GM19023 (cell line): ENCODE data around the gene DLX6.

Experiments used
- ATAC-seq: cut with Tn5 transposase; IDR thresholded peaks from one replicate; pipeline ENCODE4 v1.9.1; 2021; ENCODE audit warnings: mild to moderate bottlenecking, moderate library complexity; ENCODE audit not compliant: unreplicated experiment

Gene DLX6

DNA sequence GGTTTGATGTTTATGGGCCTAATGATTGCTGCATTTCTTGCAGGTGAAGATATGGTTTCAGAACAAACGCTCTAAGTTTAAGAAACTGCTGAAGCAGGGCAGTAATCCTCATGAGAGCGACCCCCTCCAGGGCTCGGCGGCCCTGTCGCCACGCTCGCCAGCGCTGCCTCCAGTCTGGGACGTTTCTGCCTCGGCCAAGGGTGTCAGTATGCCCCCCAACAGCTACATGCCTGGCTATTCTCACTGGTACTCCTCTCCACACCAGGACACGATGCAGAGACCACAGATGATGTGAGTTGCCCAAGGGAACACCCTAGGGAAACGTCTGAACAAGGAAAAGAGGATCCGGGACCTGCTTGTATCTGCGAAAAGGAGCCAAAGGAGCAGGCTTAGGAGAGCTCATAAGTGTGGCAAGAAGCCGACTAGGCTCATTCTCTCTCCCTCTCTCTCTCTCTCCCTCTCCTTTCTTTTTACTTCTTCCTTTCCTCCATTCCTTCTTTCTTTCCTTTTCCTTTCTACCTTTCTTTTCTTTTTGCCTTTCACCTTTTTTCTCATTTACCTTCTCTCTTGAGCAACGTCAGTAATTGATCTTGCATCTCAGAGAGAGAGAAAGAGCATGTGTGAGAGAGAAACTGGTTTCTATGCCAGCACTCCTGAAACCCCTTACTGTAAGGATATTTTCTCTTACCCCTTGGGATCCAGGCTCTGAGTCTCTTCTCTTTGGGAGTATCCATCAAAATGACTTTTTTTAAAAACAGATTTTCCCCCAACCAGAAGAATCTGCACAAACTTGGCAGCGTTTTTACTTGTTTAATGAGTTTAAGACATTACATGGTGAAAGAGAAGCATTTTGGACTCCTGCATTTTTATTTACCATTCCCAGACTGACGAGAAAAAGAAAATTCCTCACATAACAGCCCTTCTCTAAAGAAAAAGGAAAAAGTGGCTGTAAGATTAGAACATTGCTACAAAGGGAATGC is 4.7 kb downstream of the DLX6 start:
- ATAC-seq, result no peak

DNA sequence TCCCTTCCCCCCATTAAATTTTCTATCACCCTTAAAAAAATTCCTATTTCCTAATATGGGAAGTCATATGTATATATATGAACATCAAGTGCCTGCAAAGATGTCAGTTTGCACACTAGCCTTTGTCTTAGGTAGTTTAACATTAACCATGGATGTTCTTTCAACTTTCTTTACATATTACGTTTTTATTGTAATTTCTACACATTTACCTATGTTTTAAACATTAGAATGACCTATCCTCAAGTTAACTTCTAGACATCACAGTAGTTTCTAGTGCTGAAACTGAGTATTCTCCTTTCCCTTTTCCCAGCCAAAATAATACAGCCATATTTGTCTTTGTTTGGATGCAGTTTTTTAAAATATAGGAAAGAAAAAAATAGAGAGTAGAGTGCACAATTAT is 5.8 kb downstream of the DLX6 start:
- ATAC-seq, result no peak

DNA sequence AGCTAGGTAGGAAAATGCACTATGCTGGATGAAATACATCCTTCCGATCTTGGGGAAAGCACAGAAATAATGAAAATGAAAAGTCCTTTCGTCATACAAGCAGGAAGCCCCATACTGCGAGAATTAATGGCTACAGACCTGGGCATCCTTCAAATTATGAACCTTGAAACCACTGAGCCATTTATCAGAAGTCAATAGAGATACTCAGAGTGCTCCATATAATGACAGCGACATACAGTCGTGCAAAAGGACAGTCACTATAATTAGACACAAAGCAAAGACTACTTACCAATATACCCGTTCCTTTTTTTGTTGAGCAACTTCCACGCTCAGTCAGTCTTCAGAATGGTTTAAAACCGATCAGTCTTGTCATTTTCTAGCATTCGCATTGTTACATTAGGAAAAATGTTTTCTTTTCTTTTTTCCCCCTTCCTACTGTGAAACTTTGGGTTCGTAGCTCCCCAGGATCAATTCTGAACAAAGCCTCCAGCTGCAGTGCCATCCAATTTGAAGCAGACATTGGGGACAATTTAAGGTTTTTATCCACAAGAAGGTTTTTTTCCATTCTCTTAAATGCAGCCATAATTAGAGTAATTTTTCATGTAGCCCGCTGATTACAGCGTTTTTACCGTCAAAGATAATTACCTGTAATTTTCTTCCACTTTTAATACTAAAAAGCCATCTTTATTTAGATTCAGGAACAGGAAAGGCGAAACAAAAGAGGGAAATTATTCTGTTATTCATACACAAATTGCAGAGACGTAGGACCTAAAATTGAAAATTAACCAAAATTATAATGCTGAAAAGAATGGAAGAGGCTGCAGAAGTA is 6.4 kb downstream of the DLX6 start:
- no peak for ATAC-seq

DNA sequence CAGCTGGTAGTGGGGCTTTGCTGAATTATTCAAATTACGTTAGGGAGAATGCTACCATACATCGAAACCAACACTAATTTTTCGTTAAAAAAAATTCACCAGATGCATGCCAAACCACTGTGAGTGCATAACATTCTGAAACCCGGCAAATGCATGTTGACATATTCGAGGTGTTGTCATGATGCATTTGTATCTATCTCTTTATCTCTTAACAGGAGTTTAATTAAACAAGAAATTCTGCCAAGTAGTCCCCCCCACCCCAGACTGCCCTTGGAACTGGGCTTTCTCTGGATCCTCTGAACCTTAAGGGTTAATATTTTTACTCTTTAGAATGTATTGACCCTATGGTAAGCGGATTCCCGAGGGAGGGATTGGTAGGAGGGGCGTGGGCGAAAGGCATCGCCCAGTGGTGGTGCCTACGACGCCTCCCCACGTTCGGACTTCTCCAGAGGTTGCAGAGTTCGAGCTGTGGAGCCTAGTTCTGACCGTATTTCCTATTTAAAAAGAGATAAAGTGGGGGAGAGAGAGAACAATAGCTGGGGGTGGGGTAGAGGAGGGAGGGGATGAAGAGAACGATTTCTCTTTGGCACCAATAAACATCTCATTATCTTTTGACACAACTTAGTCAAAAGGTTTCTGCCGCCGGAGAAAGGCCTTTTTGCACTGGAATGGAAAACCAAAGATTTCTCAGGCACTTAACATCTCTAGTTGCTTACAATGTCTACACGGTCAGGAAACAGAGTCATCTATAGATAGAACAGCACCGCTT is 7.2 kb downstream of the DLX6 start:
- no peak for ATAC-seq

DNA sequence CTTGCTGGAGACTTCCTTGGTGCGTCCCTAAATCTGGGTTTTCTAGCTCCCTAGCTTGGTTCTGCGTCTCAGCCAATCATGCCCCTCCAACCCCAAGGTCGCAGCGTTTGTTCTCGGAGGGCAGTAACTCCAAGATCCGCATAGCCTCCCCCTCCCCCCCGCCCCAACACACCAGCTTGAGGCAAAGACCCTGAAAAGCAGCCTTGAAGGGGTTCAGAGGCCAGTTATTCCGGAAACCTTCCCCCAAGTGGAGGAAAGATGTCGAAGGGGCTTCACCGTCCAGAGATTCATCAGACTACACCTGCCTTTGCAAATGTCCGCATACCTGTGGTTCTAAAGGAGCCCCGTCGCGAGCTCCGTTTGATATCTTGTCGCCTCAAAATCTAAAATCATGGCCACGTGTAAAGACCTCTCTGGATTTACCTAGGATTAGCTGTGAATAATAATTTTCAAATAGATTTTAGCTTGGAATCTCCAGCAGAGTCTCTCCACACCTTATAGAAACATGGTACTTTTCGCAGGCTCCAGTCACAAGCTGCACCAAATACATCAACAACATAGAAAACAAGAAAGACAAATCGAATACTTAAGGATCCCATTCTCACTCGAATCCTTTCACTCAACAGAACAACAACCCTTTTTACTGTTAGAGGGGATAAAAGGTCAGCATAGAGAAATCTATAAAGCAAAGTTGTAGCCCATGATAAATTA is 7.9 kb downstream of the DLX6 start:
- no peak for ATAC-seq

DNA sequence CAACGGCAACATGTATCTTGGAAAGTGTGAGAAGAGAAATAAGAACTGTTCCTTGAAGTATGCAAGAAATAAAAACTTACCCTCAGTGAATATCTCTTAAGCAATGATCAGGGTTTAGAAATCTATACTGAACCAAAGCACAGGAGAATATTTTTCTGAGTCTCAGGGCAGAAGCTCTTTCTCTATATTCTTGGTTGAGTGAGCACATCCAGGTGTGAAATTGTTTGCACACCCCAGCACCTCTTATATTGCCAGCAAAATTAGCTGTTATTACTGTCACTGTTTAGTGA is 8.4 kb downstream of the DLX6 start:
- ATAC-seq, result no peak

DNA sequence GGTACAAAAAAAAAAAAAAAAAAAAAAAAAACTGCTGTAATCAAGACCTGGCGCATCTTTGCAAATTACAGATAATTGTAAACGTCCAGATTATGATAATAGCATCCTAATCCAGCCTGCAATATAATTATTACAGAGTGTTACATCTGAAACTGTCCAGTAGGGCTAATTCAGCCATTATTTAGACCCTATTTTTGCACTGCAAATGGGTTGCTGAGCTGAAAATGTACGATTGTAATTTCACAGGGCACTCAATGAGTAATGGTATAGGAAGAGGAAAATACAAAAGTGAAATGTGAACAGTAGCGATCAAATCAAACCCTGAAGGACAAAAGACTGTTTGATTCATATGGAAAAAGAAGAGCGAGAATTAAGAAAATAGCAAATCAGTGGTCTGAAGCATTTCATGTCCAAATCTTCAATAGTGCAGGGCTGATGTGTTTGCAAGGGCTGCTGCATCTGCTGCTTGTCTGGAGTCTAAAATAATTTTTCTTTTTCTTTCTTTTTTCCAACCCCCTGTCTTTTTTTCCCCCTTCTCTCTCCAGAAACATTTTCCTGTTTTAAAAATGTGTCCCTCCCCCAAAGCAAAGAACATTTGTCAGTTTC is 8.9 kb downstream of the DLX6 start:
- no peak for ATAC-seq

DNA sequence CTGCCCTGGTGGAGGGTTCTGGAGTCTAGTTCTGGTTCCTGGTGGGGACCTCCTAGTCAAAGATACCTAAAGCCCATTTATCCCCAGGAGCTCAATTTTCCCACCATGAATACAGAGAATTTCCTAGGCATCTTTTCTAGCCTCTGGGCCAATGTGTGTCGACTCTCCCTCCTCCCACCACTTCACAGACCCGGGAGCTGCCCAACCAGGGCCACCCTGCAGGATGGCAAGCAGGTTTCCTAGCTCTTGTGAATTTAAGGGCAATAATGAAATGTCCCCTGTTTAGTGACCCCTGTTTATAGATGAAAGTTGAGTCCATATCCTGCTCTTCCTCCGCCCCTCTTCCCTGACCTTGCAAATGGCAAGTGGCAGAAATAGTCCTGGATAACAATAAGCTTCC is 9.9 kb downstream of the DLX6 start:
- ATAC-seq, result no peak

DNA sequence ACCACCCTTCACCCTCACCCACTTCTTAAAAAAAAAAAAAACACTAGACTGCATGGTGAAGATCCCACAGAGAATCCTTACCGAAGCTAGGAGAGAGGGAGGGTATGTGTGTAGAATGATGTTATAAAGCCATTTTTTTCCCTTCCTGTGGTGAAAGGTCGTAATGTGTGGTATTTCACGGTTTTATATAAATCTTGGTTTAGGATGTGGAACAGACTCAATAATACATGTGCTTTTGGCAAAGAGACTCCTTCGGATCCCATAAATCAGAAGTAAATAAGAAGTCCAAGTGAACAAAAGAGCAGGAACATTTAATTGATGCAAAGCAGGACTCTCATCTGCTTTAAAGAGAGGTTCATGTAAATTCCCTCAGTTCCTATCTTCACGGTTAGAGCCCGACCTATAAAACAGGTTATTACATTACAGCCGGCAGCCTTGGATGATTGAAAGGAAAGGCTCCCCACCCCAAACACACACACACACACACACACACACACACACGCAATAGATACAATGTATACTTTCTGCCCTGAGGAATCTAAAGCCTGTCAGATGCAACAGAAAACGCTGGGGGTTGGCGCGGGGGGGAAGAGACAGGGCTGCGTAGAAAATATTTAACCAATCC is 10.5 kb downstream of the DLX6 start:
- ATAC-seq, result no peak

DNA sequence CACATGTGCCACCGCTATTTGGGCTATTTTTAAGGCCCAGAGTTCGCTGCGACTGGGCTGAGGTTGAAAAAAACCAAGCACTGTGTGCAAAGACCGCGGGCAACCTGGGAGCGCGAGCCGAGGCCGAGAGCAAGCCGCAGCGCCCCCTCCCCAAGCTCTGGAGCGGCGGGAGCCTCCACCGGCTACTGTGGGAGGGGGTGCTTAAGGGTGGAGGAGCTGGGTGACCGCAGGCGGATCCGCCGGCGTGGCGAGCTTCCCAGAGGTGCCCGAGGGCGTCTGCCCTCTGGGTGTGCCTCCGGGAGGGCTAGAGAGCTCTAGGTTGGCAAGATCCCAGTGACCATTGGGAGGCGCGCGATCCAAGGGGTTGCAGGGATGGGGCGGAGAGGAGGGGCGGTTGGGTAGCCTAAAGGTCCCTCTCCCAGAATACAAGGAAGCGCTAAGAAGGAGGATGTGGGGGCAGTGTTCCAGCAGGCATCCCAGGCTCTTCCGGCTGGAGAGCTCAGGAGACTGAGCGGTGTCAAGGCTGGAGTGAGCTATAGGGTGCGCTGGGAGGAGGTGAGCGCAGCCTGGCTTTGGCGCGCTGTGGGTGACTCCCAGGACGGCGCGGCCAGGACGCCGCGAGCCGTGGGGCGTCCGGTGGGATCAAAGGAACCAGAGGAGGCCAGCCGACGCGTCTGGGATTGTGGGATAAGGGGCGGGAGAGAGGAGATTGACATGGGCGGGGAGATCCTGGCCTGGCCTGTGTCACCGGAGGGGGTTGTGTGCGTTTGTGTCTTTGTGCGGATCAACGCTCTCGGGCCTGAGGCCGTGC is 11.2 kb downstream of the DLX6 start:
- ATAC-seq, result no peak

DNA sequence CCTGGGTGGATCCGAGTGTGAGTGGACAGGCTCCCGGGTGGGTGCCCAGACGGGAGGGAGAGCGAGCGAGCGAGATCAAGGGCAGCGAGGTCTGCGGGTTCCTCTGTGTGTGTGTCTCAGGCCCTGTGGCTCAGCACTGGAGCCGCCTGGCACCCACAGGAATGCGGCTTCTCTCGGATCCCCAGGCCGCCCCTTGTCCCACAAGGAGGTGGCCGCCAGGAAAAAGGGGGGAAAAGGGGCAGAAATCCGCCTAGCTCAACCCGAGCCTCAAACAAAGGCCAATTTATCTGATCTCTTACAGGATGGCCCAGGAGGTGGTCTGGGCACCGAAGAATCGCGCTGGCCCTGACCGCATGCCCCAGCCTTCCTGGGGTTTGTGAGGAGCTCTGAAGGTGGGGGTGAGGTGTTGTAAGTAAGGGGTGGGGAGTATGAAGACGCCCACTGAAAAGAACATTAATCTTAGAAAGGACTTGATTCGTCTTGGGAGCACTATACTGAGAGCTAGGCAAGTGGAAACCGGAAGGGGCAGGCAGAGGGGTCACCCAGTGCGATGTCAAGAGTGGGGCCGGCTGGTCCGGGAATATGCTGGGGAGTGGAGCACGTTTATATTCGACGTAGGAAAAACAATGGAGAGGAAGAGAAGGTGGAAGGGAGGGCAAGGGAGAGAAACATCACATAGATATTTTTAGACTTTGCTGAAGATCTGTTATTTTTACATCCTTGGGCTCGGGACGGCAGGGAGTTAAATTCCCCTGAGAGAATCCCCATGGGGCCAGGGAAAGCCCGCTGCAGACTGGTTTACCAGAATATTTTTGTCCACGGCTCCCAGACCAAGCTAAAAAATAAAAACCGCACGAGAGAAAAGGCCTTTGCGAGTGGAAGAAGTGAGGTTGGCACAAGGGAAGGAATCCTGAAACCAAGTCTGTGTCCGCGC is 12.1 kb downstream of the DLX6 start:
- no peak for ATAC-seq

DNA sequence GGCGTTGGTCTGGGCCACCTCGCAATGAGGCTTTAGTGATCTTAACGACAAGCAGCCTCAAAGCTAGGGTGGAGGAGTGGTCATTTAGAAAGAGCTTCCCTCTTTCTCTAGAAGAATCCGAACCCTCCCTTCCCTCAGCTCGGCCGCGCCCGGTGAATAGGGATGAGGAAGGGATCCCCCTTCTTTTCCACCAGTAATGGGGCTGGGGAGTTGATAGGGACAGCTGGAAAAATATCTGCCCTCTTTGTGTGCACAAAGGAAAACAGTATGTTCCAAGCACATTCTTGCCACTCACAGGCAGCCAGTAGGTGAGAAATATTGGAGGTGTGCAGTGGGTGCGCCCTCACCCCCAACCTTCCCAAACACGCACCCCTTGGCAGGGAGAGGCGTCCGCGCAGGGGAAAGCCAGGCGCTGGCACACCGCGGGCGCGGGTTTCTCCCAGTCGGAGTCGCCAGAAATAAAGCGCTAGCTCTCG is 12.8 kb downstream of the DLX6 start:
- ATAC-seq, result no peak

DNA sequence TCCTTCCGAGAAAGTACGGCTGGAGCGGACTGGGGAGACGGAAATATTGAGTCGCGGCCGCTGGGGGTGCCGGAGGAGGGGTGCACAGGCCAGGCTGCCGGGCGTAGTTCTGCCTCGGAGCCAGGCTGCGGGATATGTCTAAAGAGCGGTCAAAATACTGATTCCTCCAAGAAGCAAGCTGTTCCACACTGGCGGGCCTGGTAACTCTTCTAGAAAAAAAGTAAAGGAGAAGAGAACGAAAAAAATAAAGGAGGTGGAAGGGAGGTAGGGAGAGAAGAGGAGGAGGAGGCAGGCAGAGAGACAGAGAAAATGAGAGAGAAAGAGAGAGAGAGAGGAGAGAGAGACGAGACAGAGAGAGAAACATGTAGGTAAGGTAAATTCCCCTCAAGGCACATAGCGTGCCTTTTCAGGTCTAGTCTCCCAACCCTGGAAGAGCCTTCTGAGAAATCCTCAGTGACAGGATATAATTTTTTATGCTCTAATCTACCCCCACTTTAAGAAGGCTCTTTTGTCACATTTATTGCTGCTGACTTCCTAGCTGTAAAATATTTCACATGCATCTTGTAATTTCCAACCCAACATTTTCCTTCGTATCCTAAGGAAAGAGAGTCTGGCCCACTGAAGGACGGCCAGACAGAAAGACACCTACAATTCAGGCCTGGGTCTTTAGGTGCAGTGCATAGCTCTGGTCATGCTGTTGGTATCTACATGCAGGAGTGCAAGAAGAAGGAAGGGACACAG is 13.6 kb downstream of the DLX6 start:
- ATAC-seq, result no peak

DNA sequence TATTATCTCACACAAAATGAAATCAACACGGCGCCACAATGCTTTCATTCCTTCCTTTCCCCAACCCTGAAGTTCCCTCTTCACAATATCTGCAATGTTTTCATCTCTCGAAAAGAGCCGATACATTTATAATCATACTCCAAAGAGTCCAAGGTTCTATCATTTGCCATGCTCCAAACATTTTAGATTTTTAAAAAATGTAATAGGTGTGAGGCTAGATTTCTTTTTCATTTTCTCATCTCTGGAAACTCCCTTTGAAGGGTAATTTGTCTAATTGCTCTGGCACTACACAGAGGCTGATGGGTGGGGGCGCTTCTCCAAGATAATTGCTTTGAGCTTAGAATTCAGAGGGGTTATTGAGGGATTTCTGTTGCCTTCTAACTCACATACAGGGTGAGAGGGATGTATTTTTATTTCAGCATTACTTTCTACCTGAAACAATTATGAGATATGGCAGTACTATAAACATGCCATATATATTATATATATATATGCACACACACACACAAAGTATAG is 14.4 kb downstream of the DLX6 start:
- ATAC-seq, result no peak

DNA sequence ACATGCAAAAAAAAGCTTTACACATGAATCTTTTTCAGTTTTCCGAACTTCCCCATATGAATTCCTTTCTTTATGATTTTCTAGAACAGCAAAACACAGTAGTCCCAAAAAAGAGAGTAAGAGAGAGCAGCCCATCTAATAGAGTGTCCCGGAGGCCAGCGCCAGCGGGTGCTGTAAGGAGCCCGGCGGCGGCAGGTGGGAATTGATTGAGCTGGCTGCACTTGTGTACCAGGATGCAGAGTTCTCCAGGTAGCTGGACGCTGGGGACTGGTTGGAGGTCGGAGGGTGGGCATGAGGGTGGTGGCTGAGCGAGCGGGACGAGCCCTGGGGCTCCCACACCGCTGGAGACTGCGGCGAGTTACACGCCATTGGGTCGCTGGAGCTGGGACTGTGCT is 15.2 kb downstream of the DLX6 start:
- ATAC-seq, result no peak

DNA sequence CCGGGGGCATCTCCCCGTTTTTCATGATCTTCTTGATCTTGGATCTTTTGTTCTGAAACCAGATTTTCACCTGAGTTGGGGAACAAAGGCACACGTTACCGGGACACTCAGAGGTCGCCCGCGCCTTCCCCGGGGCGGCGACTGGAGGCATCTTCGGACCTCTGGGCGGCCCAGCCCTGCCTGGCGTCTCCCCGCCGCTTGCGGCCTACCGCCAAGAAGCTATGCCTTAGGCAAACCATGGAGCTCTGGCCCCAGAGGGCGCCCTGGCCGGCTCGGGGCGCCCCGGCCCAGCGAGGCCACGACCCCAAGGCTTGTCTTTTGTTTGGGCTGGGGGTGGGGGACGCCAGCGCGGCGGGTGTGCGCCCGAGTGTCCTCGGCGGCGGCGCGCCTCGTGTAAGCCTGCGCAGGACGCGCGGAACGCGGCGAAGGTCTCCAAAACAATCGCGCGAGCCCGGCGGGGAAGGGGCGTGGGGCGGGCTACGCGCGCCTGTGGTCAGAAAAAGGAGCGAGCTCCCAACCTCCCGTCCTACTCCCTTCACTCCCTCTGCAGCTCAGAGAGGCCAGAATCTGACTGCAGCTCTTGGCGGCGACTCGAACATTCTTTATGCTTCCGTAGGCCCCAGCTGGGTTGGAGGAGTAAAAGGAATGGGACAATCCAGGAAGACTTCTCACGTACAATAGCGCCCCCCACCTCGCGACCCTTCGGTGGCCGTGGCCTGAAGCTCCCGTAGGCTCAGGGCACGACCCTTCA is 15.8 kb downstream of the DLX6 start:
- no peak for ATAC-seq
